Parathyroid adenoma (tissue), 2 donors: ENCODE results near the gene AFDN.

ENCODE experiments used
- H2AFZ ChIP-seq: fragments of 300-600 bp; sonication (generic); one replicate; pipeline ENCODE4 v1.7.0; 2017; ENCODE audit warnings: antibody characterized with exemption, mild to moderate bottlenecking
- H3K27ac ChIP-seq: fragments of 300-600 bp; sonication (generic); one replicate; pipeline ENCODE4 v1.7.0; 2017
- H3K27me3 ChIP-seq: fragments of 300-600 bp; sonication (generic); one replicate; pipeline ENCODE4 v1.7.0; 2017; ENCODE audit warnings: low read length; ENCODE audit not compliant: control insufficient read depth, insufficient read depth
- H3K36me3 ChIP-seq: fragments of 300-600 bp; sonication (generic); one replicate; pipeline ENCODE4 v1.7.0; 2017; ENCODE audit warnings: low read length; ENCODE audit not compliant: control insufficient read depth, insufficient read depth
- H3K4me1 ChIP-seq: fragments of 300-600 bp; sonication (generic); one replicate; pipeline ENCODE4 v1.7.0; 2017; ENCODE audit warnings: control low read depth
- H3K4me2 ChIP-seq: fragments of 300-600 bp; sonication (generic); one replicate; pipeline ENCODE4 v1.7.0; 2017; ENCODE audit warnings: low read length
- H3K4me3 ChIP-seq: fragments of 300-600 bp; sonication (generic); one replicate; pipeline ENCODE4 v1.7.0; 2017; ENCODE audit warnings: low read depth, low read length
- H3K79me2 ChIP-seq: fragments of 300-600 bp; sonication (generic); one replicate; pipeline ENCODE4 v1.7.0; 2017; ENCODE audit warnings: control low read depth
- H3K9ac ChIP-seq: fragments of 300-600 bp; sonication (generic); one replicate; pipeline ENCODE4 v1.7.0; 2017; ENCODE audit warnings: mild to moderate bottlenecking
- H3K9me3 ChIP-seq: fragments of 300-600 bp; sonication (generic); one replicate; pipeline ENCODE4 v1.7.0; 2017; ENCODE audit warnings: low read length; ENCODE audit not compliant: control insufficient read depth
- CTCF ChIP-seq: fragments of 300-600 bp; sonication (generic); IDR thresholded peaks from one replicate; pipeline ENCODE4 v1.7.0; 2017; ENCODE audit warnings: antibody characterized with exemption, mild to moderate bottlenecking
- donor health status: primary hyperparathyroidism.

Gene AFDN

GRCh38 chr6:167811442-167812087 lies 15.1 kb upstream of the AFDN start:
- TF ChIP-seq CTCF, result no peak
- no peak overlapping the region for H3K27ac ChIP-seq
- no peaks in the 10 kb centered on the region for H3K79me2 ChIP-seq
- H3K4me1 ChIP-seq, result no peaks in the 10 kb centered on the region
- H3K4me3 ChIP-seq, result no peak overlapping the region
- no peaks in the 10 kb centered on the region for H3K9me3 ChIP-seq
- no peaks in the 10 kb centered on the region for H3K36me3 ChIP-seq
- H3K9ac ChIP-seq, result no peak overlapping the region
- H2AFZ ChIP-seq, result no peak overlapping the region
- H3K4me2 ChIP-seq, result no peak overlapping the region
- H3K27me3 ChIP-seq, result no peaks in the 10 kb centered on the region

- Histone ChIP-seq H3K27me3 (no peaks in the 10 kb centered on the region), H3K79me2 (no peaks in the 10 kb centered on the region), H3K4me3 (no peak overlapping the region), H3K4me1 (no peaks in the 10 kb centered on the region), H3K9ac (no peak overlapping the region), H3K4me2 (no peak overlapping the region), H3K9me3 (no peaks in the 10 kb centered on the region), H3K27ac (no peak overlapping the region), H3K36me3 (no peaks in the 10 kb centered on the region), H2AFZ (no peak overlapping the region)
- no peak for TF ChIP-seq CTCF
These were observed 14.6 kb upstream of the AFDN start for GRCh38 chr6:167812088-167812487.

- TF ChIP-seq CTCF, result no peak
- H3K9ac ChIP-seq, result no peak overlapping the region
- H3K36me3 ChIP-seq, result no peaks in the 10 kb centered on the region
- H3K4me1 ChIP-seq, result no peaks in the 10 kb centered on the region
- H3K27me3 ChIP-seq, result no peaks in the 10 kb centered on the region
- no peak overlapping the region for H3K27ac ChIP-seq
- H3K4me3 ChIP-seq, result no peak overlapping the region
- H3K9me3 ChIP-seq, result no peaks in the 10 kb centered on the region
- H3K4me2 ChIP-seq, result no peak overlapping the region
- H2AFZ ChIP-seq, result no peak overlapping the region
- H3K79me2 ChIP-seq, result no peaks in the 10 kb centered on the region
These were observed 11.3 kb upstream of the AFDN start for GRCh38 chr6:167815296-167815980.

DNA sequence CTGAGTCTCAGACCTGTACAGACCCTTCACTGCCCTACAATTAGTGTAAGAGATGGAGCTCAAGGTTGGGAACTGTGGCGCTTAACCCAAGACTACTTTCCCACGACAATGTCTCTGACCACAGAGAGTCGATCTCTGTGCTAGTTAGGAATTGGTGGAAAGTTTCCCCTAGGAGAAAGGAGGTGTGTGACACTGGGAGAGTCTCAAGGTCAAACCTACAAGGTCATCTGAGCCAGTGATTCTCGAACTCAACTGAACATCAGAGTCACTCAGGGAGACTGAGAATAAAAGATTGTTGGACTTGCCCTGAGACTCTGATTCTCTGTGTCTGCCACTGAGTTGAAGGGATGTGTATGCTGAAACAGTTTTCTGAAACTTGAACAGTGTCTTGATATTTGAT lies 9.7 kb upstream of the AFDN start:
- Histone ChIP-seq H3K9me3 (no peaks in the 10 kb centered on the region), H3K4me3 (no peak overlapping the region), H3K27ac (no peak overlapping the region), H3K27me3 (no peaks in the 10 kb centered on the region), H3K36me3 (no peaks in the 10 kb centered on the region), H3K9ac (no peak overlapping the region), H3K79me2 (no peaks in the 10 kb centered on the region), H3K4me1 (no peaks in the 10 kb centered on the region), H3K4me2 (no peak overlapping the region), H2AFZ (no peak overlapping the region)
- TF ChIP-seq CTCF, result no peak

DNA sequence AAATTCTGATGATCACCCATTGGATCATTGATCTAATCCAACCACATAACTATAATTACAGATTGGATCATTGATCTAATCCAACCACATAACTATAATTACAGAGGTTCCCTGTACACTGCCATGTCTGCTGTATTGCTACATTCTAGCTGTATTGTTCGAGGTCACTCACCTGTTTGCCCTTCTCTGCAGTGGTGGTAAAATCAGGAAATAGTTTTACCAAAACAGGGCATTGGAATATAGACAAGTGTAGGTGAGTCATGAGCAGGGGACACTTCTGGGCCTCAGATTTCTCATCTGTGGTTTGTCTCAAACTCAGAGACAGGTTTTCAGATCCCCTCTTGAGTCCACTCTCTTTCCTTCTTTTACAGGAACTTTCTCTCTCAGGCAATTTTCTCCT lies 9.0 kb upstream of the AFDN start:
- Histone ChIP-seq H3K9me3 (no peaks in the 10 kb centered on the region), H3K79me2 (no peaks in the 10 kb centered on the region), H3K9ac (no peak overlapping the region), H3K4me3 (no peak overlapping the region), H3K27ac (no peak overlapping the region), H3K4me2 (no peak overlapping the region), H3K36me3 (no peaks in the 10 kb centered on the region), H2AFZ (no peak overlapping the region), H3K4me1 (no peaks in the 10 kb centered on the region), H3K27me3 (no peaks in the 10 kb centered on the region)
- no peak for TF ChIP-seq CTCF
